ENCODE data around the gene PITPNM1. TPM values are rescaled to one million over a fixed set of nuclear protein-coding genes. Genes with fewer than 3 reads are reported as not detected.
A peak's percentile ranks its signal among the peaks of the same experiment; 100 is the strongest.
"Not testable (repeated sequence)": the region's sequence is repeated elsewhere in the genome, so short reads cannot be mapped to it uniquely, and the experiment has no call there.

The PITPNM1 gene
- polyA plus RNA-seq, 3 donors: 11.5 to 22.8 (median 11.7) TPM

GRCh38 chr11:67525275-67525976, 20.3 kb upstream of the PITPNM1 start:
- 62 to 72% (median 63%) methylated on average over 5 of the region's 5 CpGs for WGBS, 3 donors
- H3K27ac ChIP-seq (ENCODE audit: low read depth, low read length): no peak overlapping the region

GRCh38 chr11:67524480-67524808, 19.3 kb upstream of the PITPNM1 start:
- H3K27ac ChIP-seq (ENCODE audit: low read depth, low read length): no peak overlapping the region
- 83 to 97% (median 88%) methylated on average over 9 of the region's 9 CpGs for whole genome bisulfite sequencing, 3 donors

GRCh38 chr11:67523556-67524479, 18.7 kb upstream of the PITPNM1 start:
- 77 to 87% (median 80%) methylated on average over 24 to 25 of the region's 25 CpGs for WGBS, 3 donors
- no peak overlapping the region for H3K27ac ChIP-seq (ENCODE audit: low read depth, low read length)

- no peak within 1 kb of the TSS for H3K27ac ChIP-seq (ENCODE audit: low read depth, low read length)
- 84 to 88% (median 86%) methylated on average over 23 of the region's 23 CpGs for WGBS, 3 donors
Observed at GRCh38 chr11:67522844-67523555, 17.8 kb upstream of the PITPNM1 start, which contains the start of gene CABP2. Gene CABP2, minus strand, starts transcription at chr11:67523446. Its CDS starts 120 bp downstream, at chr11:67523326.

GRCh38 chr11:67522338-67522737, 17.2 kb upstream of the PITPNM1 start:
- H3K27ac ChIP-seq (ENCODE audit: low read depth, low read length): no peak overlapping the region
- WGBS, 3 donors: 92 to 94% (median 93%) methylated on average over 13 to 15 of the region's 15 CpGs

GRCh38 chr11:67521924-67522323, 16.8 kb upstream of the PITPNM1 start:
- no peak overlapping the region for H3K27ac ChIP-seq (ENCODE audit: low read depth, low read length)
- WGBS, 3 donors: 74 to 81% (median 75%) methylated on average over 9 to 10 of the region's 10 CpGs

GRCh38 chr11:67520856-67521824, 16.0 kb upstream of the PITPNM1 start:
- no peak overlapping the region for H3K27ac ChIP-seq (ENCODE audit: low read depth, low read length)
- 85 to 88% (median 86%) methylated on average over 16 of the region's 16 CpGs for WGBS, 3 donors

- WGBS, 3 donors: 86 to 90% (median 88%) methylated on average over 32 of the region's 32 CpGs
- H3K27ac ChIP-seq (ENCODE audit: low read depth, low read length): no peak overlapping the region
Observed at GRCh38 chr11:67519726-67520125, 14.6 kb upstream of the PITPNM1 start.

GRCh38 chr11:67517784-67518552, 12.8 kb upstream of the PITPNM1 start:
- 76 to 86% (median 81%) methylated on average over 10 of the region's 10 CpGs for WGBS, 3 donors
- H3K27ac ChIP-seq (ENCODE audit: low read depth, low read length): no peak overlapping the region

- 91 to 94% (median 92%) methylated on average over 9 of the region's 9 CpGs for WGBS, 3 donors
- no peak overlapping the region for H3K27ac ChIP-seq (ENCODE audit: low read depth, low read length)
Observed at GRCh38 chr11:67516806-67517205, 11.6 kb upstream of the PITPNM1 start.

GRCh38 chr11:67514116-67514515, 9.0 kb upstream of the PITPNM1 start:
- WGBS, 3 donors: 72 to 77% (median 73%) methylated on average over 7 of the region's 7 CpGs
- no peak overlapping the region for H3K27ac ChIP-seq (ENCODE audit: low read depth, low read length)

- WGBS, 3 donors: 86 to 91% (median 90%) methylated on average over 4 of the region's 4 CpGs
- not testable (repeated sequence) for H3K27ac ChIP-seq (ENCODE audit: low read depth, low read length)
Observed at GRCh38 chr11:67511558-67511957, 6.4 kb upstream of the PITPNM1 start.

- H3K27ac ChIP-seq (ENCODE audit: low read depth, low read length): no peak overlapping the region
- WGBS, 3 donors: 25 to 58% (median 32%) methylated on average over 3 of the region's 3 CpGs
Observed at GRCh38 chr11:67510023-67510345, 4.8 kb upstream of the PITPNM1 start.

- H3K27ac ChIP-seq (ENCODE audit: low read depth, low read length): peak overlapping the region; percentile 89
- WGBS, 3 donors: 0 to 1% (median 1%) methylated on average over 32 to 57 of the region's 57 CpGs
Observed at GRCh38 chr11:67508486-67509121, 3.4 kb upstream of the PITPNM1 start.

GRCh38 chr11:67507864-67508485, 2.8 kb upstream of the PITPNM1 start, which contains the start of gene CDK2AP2:
Gene CDK2AP2, minus strand, starts transcription at chr11:67508162. Its CDS starts 80 bp downstream, at chr11:67508082.
- 0 to 1% (median 0%) methylated on average over 42 to 57 of the region's 57 CpGs for WGBS, 3 donors

GRCh38 chr11:67507242-67507863, 2.2 kb upstream of the PITPNM1 start:
- H3K27ac ChIP-seq (ENCODE audit: low read depth, low read length): no peak overlapping the region
- 14 to 37% (median 32%) methylated on average over 33 of the region's 33 CpGs for WGBS, 3 donors

More at GRCh38 chr11:67507864-67508485, 2.8 kb upstream of the PITPNM1 start, which contains the start of gene CDK2AP2:
- peak within 1 kb of the TSS; percentile 89 for H3K27ac ChIP-seq (ENCODE audit: low read depth, low read length)
